ENCODE results near the gene SLAMF1. TPM values are rescaled to one million over a fixed set of nuclear protein-coding genes. Genes with fewer than 3 reads are reported as not detected.

The SLAMF1 gene
- total and polyA plus RNA-seq, 2 of the 13 experiments (the other 11 are each of a cell fraction or from before 2014, with no cell fraction given), result not detected

DNA sequence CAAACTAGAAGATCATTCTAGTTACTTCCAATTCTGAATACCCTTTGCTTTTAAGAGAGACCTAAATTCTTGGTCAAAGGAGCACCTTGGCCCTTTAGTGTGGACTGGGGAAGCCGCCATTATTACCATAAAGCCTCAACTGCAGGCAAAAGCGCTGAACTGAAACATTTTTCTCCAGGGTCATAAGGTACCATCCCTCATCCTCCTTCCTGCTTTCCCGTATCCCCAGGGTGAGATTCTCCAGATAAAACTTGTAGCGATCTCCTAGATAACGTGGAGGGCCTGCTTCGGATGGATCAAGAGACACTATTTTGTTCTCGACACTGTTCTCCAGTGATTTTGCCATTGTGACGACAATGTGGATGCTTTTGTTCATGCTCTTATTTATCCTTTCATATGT is 9.8 kb downstream of the SLAMF1 start:
- 0 out of 5 replicates have a peak, but pooled peaks cover 0 to 1% of the 10 kb centered on the region in 2 experiments for H3K27me3 ChIP-seq (ENCODE audit: control insufficient read depth in 1 of 2, insufficient read depth in 2 of 2, low read length in 2 of 2)

More for the DNA sequence above, 9.8 kb downstream of the SLAMF1 start:
- WGBS (ENCODE audit: low lambda C conversion rate), result 79% methylated on average over 8 of the region's 8 CpGs
- Histone ChIP-seq H2AFZ (ENCODE audit: low read length) (no peak overlapping the region), H3K4me2 (ENCODE audit: low read depth, low read length) (no peak overlapping the region), H4K20me1 (ENCODE audit: insufficient read depth, low read length) (no peaks in the 10 kb centered on the region), H3K4me1 (ENCODE audit: insufficient read depth, low read length) (peaks cover 28% of the 10 kb centered on the region), H3K4me3 (replicated peaks in 1 of 3; ENCODE audit: insufficient read depth in 1 of 3, low read depth in 2 of 3, low read length in 3 of 3) (no peak overlapping the region), H3K36me3 (replicated peaks in 1 of 2; ENCODE audit: control insufficient read depth in 1 of 2, insufficient read depth in 2 of 2, low read length in 2 of 2) (no peaks in the 10 kb centered on the region), H3K27ac (ENCODE audit: extremely low read length, insufficient read depth, low read length) (no peak overlapping the region), H3K9me3 (ENCODE audit: low read length) (no peaks in the 10 kb centered on the region), H3K9ac (ENCODE audit: insufficient read depth, low read depth, low read length) (no peak overlapping the region), H3K79me2 (ENCODE audit: insufficient read depth, low read length) (no peaks in the 10 kb centered on the region)
- BruUV-seq (replicated peaks), result no TSS peak
- intact Hi-C loops (cut with micrococcal nuclease; ENCODE audit: unreplicated experiment), result no loop called here
- ChIA-PET CTCF (ENCODE audit: low intra/inter-chr PET ratio, low total read pairs) (no interaction called here), POLR2A (no interaction called here)
- DNase-seq (ENCODE audit: low spot score) (no peak), ATAC-seq (no peak), FAIRE-seq (no peak)
- TF ChIP-seq ZNF280B (CRISPR knock-in tag; IDR thresholded peaks at IDR 0.05; ENCODE audit: borderline replicate concordance) (no peak), ZFP90 (CRISPR knock-in tag; IDR thresholded peaks at IDR 0.05; ENCODE audit: borderline replicate concordance) (no peak), U2AF2 (IDR thresholded peaks at IDR 0.05; ENCODE audit: low read depth, low read length) (no peak), NR2C2 (CRISPR knock-in tag; IDR thresholded peaks at IDR 0.05; ENCODE audit: borderline replicate concordance) (no peak)
- TF ChIP-seq, protein P1, sequence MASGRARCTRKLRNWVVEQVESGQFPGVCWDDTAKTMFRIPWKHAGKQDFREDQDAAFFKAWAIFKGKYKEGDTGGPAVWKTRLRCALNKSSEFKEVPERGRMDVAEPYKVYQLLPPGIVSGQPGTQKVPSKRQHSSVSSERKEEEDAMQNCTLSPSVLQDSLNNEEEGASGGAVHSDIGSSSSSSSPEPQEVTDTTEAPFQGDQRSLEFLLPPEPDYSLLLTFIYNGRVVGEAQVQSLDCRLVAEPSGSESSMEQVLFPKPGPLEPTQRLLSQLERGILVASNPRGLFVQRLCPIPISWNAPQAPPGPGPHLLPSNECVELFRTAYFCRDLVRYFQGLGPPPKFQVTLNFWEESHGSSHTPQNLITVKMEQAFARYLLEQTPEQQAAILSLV (CRISPR knock-in tag; IDR thresholded peaks at IDR 0.05; ENCODE audit: borderline replicate concordance), result no peak
- in situ Hi-C loops (cut with HindIII; ENCODE audit: extremely low pct_ligation_motif_present, low pct_unique_long_range_greater_than_20kb), result no loop called here
